Stimulated activated CD8-positive, alpha-beta memory T cell treated with anti-CD3 and anti-CD28 coated beads, Interleukin-7, amount 100 ng/mL, for 24 hours (primary cell): ENCODE measurements around the gene MIEN1.
"Not testable (repeated sequence)": the region's sequence is repeated elsewhere in the genome, so short reads cannot be mapped to it uniquely, and the experiment has no call there.

ENCODE experiments used
- DNase-seq: peaks from one replicate; pipeline ENCODE4 v3.0.0-alpha.2; 2020; ENCODE audit warnings: low read depth

Gene MIEN1, protein sequence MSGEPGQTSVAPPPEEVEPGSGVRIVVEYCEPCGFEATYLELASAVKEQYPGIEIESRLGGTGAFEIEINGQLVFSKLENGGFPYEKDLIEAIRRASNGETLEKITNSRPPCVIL

DNA sequence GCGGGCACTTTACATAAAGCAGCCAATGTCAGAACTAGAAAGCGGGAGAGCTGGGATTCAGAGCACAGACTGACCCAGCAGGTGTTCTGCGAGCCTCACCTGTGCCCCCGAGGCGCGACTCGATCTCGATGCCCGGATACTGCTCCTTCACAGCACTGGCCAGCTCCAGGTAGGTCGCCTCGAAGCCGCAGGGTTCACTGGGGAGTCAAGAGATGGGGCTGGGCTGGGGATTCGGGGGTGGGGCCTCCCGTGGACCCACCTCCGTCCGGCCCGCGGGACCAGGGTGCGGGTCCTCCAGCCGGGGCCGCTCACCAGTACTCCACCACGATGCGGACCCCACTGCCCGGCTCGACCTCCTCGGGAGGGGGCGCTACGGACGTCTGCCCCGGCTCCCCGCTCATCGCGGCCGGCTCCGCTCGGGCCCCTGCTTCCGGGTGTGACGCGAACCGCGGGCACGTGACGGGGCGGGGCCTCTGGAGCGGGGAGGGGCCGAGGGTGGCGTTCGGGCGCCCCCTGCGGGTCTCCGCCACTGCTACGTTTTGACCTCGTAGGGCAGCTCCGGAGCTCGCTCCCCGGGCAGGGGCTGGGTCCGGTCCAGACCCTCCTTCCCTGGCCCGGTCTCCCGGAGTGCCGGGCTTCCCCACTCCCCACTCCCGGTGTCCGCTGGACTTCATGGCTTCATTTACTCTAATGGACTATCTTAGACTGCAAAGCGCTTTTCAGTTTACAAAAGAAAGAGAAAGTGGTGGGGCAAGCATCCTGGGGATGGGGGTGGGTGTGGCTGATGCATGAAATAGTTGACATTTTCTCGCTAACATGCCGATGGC lies at the start of gene MIEN1:
Gene MIEN1, minus strand, starts transcription at position 438 of the 827 bp plus-strand sequence. Its CDS starts 37 bp downstream, at position 401.
- peak; percentile 89 for DNase-seq

DNA sequence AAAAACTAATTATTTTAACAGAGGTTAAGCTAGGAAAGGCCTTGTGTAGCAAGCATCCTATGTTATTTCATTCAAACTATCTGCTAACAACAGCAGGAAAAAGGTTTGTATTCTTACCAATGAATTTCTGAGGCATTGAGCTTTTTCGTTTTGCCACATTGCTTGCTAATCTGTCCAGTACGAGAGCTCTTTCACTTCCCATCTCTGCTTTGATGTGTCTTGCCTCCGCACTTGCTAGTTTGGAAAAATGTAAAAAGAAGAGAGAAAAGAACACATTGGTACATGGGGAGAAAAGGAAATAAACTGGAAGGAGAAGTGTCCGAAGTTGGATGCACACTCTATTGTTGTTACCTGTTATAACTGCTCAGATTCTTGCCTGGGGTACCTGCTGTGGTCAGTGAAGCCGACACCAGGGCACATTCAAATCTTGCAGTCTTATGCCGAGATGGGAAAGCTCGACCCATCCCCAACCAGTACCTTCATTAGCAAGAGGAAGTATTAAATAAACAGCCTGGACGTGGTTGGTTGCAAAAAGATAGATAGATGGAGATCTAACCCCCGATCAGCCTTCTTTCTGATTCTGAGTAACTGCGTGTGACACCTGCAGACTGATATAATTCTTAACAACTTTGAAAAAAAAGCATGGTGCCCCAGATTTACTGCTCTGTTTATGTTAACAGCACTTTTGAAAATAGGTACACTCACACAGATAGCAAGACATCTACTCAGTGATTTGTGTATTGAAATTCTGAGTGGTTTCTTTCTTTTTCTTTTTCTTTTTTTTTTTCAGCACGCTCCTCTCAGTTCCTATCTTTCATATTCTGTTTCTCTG lies 47.4 kb upstream of the MIEN1 start:
- DNase-seq = no peak

DNA sequence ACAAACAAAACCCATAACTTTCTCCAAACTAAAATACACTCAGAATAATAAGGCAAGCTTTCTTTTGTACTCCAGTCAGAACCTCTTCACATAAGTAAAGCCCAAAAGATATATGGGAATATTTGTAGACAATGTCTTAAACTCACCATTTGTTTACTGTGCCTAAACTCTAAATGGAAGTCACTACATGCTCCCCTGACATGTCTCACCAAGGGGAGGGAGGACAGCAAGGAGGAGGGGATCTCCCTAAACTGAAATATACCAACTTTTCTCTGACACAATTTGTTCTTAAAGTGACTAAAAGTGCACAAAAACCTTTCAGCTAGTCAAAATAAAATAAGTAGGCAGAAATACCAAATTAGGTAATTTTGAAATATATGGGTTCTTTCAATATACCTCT lies 45.9 kb upstream of the MIEN1 start:
- no peak for DNase-seq

DNA sequence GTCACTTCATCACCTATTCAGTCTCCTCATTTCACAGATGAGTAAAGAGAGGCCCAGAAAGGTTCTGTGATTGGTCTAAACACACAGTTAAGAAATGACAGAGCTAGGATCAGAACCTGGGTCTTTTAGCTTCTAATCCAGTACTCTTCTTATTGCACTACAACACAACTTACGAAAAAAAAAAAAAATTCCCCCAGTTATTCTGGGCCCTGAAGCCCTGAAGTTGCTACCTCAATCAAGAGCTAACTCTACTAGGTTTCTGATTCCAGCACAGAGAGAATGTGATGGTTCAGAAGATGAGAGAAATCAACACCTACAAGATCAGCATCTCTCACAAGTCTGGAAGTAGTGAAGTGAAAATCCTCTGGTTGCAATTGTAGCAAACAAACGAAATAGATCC lies 44.7 kb upstream of the MIEN1 start:
- no peak for DNase-seq

DNA sequence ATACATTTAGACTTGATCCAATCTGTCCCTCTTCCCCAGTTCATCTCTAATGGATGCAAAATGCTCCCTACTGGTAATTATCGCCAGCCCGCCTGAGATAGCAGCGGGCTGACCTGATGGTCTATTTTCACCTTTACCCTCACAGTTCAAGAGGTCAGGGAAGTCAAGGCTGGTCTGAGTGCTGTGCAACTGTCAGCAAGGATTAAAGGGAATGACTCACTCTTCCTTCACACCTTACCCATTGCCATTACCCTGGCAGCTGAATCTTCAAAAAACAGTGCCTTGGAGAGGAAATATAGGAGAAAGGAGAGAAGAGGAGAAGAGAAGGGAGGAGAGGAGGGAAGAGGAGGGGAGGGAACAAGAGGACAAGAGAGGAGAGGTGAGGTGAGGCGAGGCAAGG lies 43.7 kb upstream of the MIEN1 start:
- DNase-seq = no peak

DNA sequence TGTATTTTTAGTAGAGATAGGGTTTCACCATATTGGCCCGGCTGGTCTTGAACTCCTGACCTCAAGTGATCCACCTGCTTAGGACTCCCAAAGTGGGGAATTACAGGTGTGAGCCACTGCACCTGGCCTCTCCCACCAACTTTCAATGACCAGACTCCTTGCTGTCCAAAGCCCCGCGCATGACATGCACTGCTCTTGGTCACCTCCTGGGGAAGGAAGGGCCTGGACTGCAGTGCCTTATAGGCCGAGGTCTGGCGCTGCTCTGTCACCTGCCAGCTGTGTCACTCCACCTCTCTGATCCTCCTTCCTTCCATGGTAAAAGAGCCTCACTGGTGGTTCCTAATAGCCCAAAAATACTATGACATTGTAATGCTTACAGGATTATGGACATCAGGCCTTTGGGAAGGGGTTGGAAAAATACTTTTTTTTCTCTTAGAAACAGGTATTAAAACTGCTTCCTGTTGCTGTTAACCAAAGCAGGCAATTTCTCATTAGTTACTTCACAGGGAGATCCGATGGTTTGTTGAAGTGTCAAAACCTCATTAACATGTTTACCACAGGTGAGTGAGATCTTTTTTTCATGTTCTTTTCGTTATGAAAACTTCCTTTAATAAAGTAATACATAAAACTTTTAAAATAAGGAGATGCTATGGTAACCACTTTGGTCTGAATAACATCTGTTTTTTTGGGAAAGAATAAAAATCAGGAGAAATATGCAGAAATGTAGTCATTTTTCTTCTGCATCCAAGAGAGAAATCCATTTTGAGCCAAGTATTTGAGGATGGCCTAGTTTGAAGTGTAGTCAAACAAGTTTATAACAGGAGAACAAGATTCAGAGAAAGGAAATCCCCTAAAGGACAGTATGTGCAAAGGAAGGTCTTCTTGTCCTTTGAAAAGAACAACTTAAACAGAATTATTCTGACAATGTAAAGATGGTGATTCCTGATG lies 42.9 kb upstream of the MIEN1 start:
- DNase-seq = no peak

DNA sequence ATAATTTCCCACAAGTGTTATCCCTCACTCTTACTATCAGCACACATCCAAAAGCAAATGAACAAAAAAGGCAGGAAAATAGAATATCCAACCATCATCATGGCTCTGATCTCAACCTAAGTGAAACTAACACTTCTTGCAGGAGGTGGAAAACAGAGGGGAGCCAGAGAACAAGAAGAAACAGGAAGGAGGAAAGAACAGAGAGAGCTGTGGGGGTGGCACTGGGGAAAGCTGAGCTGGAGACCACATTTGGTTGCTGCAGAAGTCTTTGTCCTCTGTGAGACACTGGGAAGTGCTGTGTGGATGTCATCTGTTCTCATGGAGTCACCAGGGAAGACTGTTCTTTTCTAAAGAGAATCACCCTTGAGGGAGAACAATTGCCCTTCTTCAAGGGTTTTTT lies 42.1 kb upstream of the MIEN1 start:
- DNase-seq = no peak

DNA sequence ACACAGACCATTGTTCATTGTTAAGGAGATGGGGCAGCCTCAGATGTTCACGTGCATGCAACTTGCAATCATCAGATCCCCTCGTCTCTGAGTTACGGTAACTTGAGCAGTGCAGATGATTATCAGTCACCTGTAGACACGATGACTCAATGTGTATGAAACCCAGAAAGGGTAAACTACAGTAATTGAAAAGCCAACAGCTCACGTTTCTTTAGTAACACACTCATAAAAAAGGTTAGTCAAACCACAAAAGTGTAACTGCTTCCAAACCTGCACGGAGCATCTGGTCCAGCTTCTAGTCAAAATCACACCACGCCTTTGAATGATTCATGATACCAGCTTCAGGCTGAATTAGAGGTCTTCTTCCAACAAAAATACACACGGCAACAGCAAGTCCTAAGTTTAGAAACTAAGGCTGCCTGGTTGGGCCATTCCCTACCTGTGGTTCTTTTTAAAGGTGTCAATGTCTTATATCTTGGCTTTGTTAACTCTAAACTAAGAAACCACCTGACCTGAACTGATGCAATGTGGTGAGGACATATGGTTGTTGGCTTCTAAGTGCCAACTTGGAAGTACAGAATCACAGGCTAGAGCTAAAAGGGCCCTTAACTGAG lies 39.7 kb upstream of the MIEN1 start:
- no peak for DNase-seq

DNA sequence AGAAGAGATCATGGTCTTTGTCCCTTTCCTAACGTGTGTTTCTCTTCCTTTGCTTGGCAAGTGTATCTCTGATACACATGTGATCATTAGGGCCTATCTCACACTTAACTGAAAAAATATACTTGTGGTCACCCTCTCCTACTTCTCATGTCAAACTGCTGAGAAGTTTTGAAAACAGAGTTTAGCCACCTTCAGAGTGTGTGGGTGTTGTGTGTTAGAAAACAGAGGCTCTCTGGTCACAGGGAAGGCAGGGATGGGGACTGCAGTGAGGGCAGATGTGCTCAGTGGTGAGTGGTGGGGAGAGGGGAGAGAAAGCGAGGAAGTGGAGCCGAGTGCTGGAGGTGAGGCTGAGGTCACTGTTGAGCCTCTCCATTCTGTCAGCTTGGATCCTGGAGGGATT lies 36.8 kb upstream of the MIEN1 start:
- no peak for DNase-seq

DNA sequence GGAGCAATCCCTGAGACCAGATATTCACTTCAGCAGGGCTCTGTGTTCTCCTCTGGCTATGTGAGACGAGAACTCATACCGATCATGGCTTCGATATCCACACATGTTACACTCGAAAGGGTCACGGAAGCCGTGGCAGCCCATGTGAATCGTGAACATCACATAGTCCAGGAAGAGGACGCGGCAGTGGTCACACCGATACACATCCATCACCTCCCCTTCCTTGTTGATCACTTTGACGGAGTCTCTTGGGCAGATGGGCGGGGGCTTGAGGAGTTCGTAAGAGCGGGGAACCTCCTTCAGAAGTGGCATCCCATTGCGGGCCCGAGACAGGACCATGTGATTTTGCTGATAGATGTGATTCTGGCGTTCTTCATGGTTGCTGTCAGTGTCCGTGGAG lies 35.4 kb upstream of the MIEN1 start:
- no peak for DNase-seq

DNA sequence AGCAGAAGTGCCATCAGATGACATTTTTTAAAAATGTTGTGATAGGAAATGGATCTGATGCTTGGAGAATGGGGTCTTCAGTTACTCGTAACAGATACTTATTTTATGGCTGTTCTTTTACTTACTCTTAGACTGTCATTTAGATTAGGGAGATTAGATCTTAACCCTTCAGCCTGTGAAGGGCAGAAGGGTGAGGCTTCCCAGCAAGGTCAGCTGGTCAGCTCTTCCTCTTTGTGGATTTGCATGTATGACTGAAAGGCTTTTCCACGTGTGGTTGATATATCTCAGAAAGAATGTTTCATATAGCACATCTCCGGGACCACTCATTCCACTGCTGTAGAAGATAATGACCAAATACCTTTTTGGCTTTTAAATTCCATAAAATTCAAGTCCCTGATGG lies 34.8 kb upstream of the MIEN1 start:
- no peak for DNase-seq

DNA sequence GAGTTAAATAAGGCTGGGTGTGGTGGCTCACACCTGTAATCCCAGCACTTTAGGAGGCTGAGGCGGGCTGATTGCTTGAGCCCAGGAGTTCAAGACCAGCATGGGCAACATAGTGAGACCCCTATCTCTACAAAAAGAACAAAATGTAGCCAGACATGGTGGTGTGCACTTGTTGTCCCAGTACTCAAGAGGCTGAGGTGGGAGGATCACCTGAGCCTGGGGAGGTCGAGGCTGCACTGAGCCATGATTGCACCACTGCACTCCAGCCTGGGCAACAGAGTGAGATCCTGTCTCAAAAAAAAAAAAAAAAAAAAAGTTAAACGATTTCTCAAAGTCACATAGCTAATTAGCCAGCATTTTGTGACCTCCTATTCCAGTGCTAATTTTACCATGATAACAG lies 33.8 kb upstream of the MIEN1 start:
- DNase-seq = not testable (repeated sequence)

DNA sequence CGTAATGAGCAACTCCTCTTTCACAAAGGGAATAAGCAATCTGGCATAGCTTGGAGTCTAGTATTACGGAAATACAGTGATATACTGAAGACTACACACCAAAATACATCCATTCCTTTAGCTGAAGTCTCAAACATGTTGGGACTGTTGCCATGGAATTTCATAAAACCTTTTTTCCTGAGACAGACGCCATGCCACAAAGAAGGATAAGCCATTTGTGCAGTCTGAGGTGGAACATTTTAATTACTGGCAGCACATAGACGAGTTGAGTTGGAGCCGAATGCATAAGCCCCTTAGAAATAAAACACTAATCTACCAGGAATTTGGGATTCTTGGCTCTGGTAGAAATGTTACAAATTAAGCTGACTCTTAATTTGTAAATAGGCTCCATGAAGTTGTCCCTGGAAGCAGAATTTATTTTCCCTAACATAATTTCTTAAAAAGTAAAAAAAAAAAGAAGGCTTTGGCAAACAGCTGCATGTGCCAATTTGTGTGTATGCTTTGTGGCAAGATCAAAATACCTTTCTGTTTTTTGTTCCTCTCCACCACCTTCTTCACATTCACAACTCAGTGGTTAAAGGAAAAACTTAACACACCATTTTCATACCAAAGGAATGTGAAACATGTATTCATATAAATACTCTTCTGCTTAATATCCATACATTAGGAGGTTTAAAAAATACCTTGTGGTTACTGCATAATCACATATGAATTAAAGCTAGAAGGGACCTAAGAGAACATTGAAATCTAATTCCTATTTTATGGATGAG lies 32.9 kb upstream of the MIEN1 start:
- DNase-seq = no peak

DNA sequence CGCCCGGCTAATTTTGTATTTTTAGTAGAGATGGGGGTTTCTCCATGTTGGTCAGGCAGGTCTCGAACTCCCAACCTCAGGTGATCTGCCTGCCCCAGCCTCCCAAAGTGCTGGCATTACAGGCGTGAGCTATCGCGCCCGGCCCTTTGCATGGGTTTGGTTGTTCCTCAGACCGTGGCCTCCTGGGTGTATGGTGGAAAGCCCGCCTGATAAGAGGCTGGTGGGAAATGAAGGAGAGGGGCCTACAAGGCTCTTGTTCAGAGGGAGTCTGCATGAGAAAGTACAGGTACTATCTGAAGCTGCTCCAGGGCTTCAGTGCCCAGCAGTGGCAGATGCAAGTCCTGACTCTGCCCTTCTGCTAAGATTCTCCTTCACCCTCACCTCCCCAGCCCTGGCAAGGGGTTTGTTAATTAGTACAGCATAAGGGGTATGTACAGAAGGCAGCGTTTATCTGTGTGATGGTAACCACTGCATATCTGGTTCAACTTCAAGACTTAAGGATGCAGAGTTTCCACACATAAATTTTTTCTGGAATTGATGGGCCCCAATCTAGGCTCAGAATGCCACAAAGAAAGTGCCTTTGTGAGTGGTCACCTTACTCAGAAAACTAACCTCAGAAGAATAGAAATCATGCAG lies 31.6 kb upstream of the MIEN1 start:
- DNase-seq = no peak

DNA sequence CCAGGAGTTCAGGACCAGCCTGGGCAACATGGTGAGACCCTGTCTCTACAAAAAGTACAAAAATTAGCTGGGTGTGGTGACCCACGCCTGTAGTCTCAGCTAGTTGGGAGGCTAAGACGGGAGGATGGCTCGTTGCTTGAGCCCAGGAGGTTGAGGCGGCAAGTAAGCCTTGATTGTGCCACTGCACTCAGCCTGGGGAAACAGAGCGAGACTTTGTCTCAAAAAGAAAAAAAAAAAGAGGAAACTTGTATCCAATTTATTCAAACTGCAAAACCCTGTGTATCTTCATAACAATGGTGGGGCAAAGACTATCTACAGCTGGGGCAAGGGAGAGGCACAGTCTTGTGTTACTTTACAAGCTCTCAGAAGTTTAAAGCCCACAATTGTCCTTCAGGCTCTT lies 28.9 kb upstream of the MIEN1 start:
- DNase-seq = no peak

DNA sequence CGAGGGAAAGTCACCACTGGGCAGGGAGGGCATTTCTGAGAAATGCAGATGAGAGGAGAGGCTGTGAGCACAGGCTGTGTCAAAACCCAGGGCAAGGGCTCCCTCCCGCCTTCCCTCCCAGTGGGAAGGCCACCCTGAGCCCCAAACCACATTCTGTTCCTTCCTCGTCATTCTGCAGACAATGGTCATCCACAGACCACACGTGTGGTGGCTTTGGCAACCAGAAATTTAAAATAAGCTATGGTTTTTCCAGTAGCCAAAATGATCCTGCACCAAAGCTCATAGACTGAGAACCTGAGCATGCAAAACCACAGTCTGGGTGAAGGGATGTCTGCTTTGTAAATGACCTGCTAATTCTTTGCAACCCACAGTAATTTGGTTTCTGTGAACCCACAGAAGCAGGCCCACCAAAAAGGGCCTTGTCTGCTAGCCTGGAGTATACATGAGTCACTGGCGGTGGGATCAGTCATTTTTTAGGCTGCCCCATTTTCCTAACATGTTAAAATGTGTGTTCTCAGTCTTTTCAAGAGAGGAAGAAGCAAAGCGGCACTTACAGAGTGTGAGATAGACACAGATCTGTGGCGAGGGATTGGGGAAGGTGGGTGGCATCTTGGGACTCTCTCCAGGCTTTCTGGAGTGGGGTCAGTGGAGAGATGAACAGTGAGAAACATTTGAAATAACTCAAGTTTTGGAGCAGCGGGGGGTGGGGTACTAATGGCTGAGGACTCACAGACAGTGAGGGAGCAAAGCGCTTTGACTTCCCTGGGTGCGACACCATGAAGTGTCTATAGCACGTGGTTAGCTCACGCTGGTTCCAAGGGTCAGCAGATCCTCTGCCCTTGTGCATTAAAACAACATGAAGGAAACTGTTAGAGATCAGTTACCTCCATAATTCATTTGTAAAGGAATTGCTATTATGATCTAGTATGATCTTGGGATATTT lies 27.9 kb upstream of the MIEN1 start:
- no peak for DNase-seq

DNA sequence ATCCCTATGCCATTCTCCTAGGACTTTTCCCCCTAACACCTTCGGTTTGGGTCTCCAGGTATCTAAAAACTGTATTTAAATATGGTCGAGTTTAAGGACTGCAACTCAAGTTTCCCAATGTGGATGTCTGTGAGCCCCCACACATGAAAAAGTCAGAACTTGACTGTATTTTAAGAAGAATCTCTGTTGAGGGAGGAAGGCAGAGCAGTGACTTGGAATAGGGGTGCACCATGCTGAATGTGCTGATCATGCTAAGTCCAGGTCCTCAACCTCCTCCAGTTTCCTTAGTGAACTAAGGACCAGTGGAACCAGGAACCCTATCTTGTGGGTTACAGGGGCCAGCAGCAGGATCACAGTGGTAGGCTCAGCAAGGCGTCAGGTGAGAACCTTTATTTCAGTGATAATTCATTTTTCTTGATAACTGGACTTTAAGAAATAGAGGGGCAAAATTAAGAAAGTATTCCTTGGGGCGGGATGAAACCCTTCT lies 26.9 kb upstream of the MIEN1 start:
- no peak for DNase-seq

DNA sequence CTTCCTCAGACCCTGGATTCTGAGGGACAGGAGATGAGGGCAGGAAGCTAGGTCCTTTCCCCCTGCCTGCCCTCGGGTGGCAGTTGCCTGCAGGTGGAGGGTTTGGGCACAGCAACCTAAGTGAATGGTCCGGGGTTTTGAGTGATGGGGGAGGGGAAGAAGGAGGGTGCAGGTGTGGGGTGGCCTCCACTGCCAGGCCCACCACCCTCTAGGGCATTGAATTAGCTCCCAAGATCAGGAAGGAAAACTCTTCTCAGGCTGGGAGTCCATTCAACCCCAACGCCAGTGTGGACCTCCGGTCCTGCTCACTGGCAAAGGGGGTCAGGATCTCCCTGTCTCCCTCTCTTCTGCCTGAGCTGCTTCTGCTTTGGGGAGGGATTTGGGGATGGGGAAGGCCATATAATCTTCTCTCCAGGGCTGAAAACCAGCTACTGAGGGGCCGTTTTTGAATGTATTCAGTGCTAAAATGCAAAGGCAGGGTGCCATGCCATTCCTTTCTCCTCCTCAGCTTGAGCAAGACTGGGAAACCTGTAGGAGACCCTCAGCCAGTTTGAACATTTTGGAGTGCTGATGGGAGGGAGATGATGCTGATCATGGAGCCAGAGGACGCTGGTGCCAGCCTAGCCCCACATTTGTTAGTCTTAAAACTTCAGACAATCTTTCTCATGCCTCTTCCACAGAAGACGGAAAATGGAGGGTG lies 26.2 kb upstream of the MIEN1 start:
- DNase-seq = no peak
